SK-N-MC (cell line): ENCODE data around the gene CACNA2D1.

Experiments used
- EZH2 ChIP-seq: fragments of 200-600 bp; sonication (generic); IDR thresholded peaks from one replicate; pipeline ENCODE4 v1.6.1; 2017; ENCODE audit warnings: antibody characterized with exemption
- POLR2AphosphoS5 ChIP-seq: IDR thresholded peaks from 2 replicates; pipeline ENCODE4 v1.6.1; 2012; ENCODE audit warnings: mild to moderate bottlenecking, low read depth, low read length, borderline replicate concordance

GRCh38 chr7:82471351-82472020 lies 27.9 kb upstream of the CACNA2D1 start:
- TF ChIP-seq EZH2 (no peak), POLR2AphosphoS5 (no peak)
